Measurements from ENCODE around the gene AJAP1.

DNA sequence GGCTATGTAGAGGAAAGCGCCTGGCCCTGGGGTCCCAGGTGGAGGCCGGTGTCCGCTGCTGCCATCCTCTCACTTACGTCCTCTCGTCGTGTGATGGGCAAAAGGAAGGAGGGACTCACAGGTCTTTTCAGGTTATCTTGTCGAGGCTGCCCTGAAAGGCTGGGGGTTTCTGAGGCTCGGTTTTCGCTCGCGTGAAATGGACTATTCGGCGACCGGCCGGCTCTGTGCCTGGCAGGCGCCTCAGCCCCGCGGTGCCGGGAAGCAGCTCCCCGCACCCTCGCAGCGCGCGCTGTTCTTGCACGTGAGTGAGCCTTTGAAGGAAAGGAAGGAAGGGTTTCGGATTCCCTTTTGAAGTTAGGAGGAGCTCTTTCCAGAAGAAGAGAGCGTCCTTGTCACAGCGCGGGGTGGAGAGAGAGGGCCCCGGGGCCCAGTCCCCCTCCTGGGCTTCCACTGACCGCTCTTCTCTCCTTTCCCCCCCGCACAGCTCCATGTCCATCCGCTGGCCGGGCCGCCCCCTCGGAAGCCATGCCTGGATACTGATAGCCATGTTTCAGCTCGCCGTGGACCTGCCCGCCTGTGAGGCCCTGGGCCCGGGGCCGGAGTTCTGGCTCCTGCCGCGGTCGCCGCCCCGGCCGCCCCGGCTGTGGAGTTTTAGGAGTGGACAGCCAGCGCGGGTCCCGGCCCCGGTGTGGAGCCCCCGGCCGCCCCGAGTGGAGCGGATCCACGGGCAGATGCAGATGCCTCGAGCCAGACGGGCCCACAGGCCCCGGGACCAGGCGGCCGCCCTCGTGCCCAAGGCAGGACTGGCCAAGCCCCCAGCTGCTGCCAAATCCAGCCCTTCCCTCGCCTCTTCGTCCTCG, 57.2 kb downstream of the AJAP1 start:
- no peak for TF ChIP-seq POLR2A (IDR thresholded peaks at IDR 0.05; ENCODE audit: low read length)
- TF ChIP-seq GATA1 (IDR thresholded peaks at IDR 0.05; ENCODE audit: low read depth, low read length), result no peak
